ENCODE measurements around the gene COL23A1.
"Not testable (repeated sequence)": the region's sequence is repeated elsewhere in the genome, so short reads cannot be mapped to it uniquely, and the experiment has no call there.

Gene COL23A1

DNA sequence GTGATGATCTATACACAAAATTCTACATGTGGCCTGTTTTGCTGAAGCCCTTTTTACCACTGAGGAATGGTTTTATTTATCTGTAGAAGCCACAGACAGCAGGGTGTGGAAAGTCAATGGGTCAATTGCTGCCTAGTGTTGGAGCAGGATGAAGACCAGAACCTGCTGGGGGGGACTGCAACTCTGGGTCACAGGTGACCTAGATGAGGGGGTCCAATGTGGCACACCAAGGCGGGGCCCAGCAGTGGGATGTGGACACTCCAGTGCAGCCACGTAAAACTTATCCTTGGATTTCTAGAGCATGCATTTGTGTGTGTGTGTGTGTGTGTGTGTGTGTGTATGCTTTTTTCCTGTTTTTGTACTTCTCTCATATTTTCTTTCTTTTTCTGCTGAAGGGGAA is 210.1 kb downstream of the COL23A1 start:
- Mint-ChIP-seq H3K27ac (no peak overlapping the region), H3K36me3 (no peaks in the 10 kb centered on the region), H3K4me1 (ENCODE audit: low read depth) (no peaks in the 10 kb centered on the region), H3K4me3 (no peak overlapping the region), H3K27me3 (no peaks in the 10 kb centered on the region), H3K9me3 (ENCODE audit: low read depth) (no peaks in the 10 kb centered on the region)

DNA sequence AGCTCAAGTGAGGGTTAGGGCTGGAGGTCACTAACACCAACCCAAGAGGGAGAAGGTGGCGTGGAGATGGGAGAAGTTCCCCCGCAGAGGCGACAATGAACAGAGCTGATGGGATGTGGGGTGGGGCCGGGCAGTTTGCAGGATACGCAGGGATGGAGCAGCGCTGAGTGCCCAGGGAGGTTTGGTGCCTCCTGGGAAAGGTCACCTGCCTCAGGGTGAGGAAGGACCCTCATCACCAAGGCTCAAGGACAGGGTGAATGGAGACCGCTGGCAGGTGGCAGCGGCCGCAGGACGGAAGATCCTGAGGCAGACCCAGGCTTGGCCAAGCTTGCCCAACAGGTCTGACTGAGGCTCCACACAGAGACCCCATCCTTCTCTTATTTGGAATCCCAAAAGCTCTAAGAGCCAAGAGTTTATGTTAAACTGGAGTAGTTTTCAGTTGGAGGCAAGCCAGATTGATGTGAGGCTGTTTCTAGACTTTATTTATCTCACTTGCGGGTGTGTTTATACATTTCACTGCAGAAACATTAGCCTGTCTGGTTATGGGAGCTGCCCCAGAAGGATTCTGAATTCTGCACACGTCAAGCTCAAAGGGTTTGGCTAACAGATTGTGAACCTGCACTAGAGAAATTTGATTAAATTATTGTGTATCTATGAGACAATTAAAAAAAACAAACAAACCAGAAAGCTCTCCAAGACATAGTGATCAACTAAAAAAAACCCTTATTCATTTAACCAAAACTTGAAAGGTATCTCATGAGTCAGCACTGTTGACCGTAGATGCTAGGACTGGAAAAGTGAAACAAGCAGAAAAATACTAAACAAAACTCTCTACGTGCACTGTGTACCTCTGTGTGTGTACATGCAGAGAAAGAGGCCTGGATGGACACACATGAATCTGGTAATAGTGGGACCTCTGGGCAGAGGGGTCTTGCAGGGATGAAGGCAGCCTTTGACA is 211.4 kb downstream of the COL23A1 start:
- Mint-ChIP-seq H3K4me1 (ENCODE audit: low read depth) (no peaks in the 10 kb centered on the region), H3K27ac (no peak overlapping the region), H3K27me3 (no peaks in the 10 kb centered on the region), H3K36me3 (no peaks in the 10 kb centered on the region), H3K9me3 (ENCODE audit: low read depth) (no peaks in the 10 kb centered on the region), H3K4me3 (no peak overlapping the region)

DNA sequence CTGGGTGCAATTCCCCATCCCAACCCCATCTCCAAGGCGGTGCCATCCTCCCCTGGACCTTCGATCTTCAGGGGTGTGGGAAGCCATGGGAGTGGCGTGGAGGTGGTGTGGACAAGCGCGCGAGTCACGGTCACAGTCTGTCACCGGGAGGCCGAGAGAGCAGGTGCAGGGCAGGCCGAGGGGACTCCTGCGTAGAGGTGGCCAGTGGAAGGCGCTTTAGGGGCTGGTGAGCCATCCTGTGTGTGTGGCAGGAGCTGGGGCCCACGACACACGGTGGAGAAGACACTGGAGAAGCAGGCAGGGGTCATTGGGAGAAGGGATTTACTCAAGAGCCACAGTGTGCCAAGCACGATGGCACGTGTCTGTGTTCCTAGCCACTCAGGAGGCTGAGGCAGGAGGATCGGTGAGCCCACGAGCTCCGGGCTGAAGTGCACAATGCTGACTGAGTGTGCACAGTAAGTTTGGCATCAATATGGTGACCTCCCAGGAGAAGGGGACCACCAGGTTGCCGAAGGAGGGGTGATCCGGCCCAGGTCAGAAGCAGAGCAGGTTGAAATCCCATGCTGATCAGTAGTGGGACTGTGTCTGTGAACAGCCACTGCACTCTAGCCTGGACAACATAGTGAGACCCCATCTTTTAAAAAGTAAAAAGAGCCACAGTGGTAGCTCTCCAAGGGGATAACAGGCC is 212.5 kb downstream of the COL23A1 start:
- H3K27ac Mint-ChIP-seq, result no peak overlapping the region
- H3K36me3 Mint-ChIP-seq, result no peaks in the 10 kb centered on the region
- H3K4me1 Mint-ChIP-seq (ENCODE audit: low read depth), result no peaks in the 10 kb centered on the region
- H3K4me3 Mint-ChIP-seq, result no peak overlapping the region
- no peaks in the 10 kb centered on the region for H3K9me3 Mint-ChIP-seq (ENCODE audit: low read depth)
- no peaks in the 10 kb centered on the region for H3K27me3 Mint-ChIP-seq

DNA sequence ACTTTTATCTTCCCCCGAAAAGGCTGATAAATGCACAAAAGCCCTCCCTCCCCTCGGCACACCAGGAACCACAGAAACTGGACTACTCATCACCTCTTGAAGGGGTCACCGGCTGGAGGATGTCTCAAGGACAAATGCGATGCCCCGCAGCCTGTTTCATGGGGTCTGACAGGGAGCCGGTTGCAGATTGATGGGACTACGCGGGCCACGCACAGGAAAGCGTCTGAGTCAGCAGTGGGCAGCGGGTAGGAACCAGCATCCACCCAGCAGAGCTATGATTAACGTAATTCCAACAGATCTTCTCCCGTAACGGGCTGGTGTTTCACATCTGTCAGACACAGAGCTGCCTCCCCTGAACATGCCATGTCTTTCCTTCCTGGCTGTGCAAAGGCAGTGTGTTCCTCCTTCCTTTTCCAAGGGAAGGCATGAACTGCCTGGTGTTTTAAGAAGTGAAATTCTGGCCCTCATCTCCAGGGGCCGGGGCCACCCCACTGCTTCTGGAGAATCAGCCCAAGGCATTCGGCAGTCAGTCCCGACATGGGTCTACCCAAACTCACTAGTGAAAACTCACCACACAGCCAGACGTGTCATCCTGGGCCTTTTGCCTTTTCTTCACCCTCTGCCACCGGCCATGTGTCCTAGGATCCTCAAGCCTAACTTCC is 213.1 kb downstream of the COL23A1 start:
- no peaks in the 10 kb centered on the region for H3K4me1 Mint-ChIP-seq (ENCODE audit: low read depth)
- H3K36me3 Mint-ChIP-seq, result no peaks in the 10 kb centered on the region
- no peak overlapping the region for H3K4me3 Mint-ChIP-seq
- no peak overlapping the region for H3K27ac Mint-ChIP-seq
- no peaks in the 10 kb centered on the region for H3K9me3 Mint-ChIP-seq (ENCODE audit: low read depth)
- H3K27me3 Mint-ChIP-seq, result no peaks in the 10 kb centered on the region

DNA sequence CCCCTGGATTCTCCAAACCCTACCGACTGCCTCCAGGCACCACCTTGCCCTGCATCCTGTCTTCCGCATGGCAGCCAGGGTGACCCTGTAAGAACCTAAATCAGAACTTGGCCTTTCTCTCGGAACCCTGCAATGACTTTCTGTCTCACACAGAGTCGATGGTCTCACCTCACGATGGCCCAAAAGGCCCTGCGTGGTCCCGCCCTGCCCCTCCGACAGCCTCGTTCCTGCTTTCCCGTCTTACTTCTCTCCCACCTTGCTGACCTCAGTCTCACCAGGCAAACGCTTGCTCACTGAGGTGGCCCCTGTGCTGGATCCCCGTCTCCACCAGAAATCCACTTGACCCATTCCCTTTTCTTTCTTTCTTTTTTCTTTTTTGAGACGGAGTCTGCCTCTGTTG is 214.8 kb downstream of the COL23A1 start:
- Mint-ChIP-seq H3K27ac (no peak overlapping the region), H3K4me1 (ENCODE audit: low read depth) (no peaks in the 10 kb centered on the region), H3K27me3 (no peaks in the 10 kb centered on the region), H3K36me3 (no peaks in the 10 kb centered on the region), H3K4me3 (no peak overlapping the region), H3K9me3 (ENCODE audit: low read depth) (no peaks in the 10 kb centered on the region)

DNA sequence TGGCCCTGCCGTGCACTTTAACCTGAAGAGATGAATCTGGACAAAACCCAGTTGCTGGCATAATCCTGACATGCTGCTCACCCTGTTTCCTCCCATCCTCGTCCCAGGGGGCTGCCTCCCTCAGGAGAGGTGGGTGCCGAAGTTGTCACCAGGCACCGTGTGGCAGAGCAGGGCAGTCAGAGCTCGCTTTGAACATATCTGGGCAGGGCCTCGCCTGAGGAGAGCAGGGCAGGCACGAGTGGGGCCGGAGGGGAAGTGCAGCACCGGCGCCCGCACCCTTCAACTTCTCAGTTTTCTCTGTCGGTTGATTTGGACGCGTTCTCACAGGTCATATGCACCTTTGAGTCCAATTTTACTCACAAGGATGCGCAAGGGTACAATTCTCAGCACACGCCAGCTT is 216.5 kb downstream of the COL23A1 start:
- Mint-ChIP-seq H3K27ac (no peak overlapping the region), H3K4me3 (no peak overlapping the region), H3K9me3 (ENCODE audit: low read depth) (peaks cover 3% of the 10 kb centered on the region), H3K36me3 (no peaks in the 10 kb centered on the region), H3K27me3 (no peaks in the 10 kb centered on the region), H3K4me1 (ENCODE audit: low read depth) (no peaks in the 10 kb centered on the region)

DNA sequence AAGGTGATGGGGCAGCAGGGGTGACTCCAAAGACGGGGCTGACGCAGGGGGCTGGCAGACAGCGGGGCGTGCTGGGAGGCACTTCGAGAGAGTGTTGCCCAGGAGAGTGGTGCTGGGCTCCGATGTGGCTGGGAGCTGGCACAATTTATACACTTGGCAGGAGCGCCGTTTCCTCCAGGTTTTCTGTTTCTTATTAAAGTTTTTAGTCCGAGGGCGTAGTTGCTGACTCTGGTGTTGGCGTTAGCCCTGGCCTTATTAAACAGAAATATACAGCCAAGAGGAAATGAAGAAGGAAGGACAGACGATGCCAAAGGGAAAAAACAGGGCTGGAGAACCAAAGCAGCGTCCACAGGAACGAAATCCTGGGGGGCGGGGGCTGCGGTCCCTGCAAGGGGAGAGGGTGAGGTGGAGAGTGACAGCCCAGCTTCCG is 218.0 kb downstream of the COL23A1 start:
- H3K4me1 Mint-ChIP-seq (ENCODE audit: low read depth), result no peaks in the 10 kb centered on the region
- no peak overlapping the region for H3K4me3 Mint-ChIP-seq
- no peaks in the 10 kb centered on the region for H3K36me3 Mint-ChIP-seq
- H3K27me3 Mint-ChIP-seq, result no peaks in the 10 kb centered on the region
- H3K27ac Mint-ChIP-seq, result no peak overlapping the region
- peaks cover 3% of the 10 kb centered on the region for H3K9me3 Mint-ChIP-seq (ENCODE audit: low read depth)

DNA sequence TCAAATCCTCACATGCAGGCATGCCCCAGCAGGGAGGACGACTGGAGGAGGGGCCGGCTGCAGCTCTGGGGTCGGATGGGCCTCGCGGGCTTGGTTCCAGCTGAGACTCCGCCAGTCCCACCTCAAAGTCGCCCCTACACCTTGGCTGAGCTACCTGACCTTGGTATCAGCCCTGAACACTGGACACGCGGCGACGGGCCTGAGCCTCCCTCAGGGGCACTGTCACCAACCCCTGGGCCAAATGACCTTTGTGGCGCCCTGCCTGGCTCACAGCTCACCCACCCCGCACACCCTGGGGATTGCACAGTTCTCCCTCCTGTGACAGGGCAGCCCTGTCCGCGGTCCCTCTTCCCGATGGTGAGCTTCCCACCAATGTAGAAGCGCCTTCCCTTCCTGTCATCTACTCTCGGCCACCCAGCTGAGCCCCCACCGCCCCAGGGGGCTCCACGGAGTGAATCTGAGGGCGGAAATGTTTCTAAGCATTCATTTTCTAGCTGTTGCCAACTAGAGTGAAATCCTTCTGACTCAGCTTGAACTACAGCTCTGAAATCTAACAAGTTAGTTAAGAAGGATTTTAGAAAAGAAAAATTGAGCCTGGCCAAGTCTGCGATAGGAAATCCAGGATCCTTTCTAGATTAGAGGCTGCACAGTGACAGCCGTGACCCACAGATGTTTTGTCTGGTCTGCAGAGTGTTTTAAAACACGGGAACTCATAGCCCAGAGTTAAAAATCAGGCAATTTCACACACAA is 218.7 kb downstream of the COL23A1 start:
- no peak overlapping the region for H3K27ac Mint-ChIP-seq
- no peaks in the 10 kb centered on the region for H3K36me3 Mint-ChIP-seq
- no peaks in the 10 kb centered on the region for H3K27me3 Mint-ChIP-seq
- no peaks in the 10 kb centered on the region for H3K4me1 Mint-ChIP-seq (ENCODE audit: low read depth)
- peaks cover 3% of the 10 kb centered on the region for H3K9me3 Mint-ChIP-seq (ENCODE audit: low read depth)
- no peak overlapping the region for H3K4me3 Mint-ChIP-seq

DNA sequence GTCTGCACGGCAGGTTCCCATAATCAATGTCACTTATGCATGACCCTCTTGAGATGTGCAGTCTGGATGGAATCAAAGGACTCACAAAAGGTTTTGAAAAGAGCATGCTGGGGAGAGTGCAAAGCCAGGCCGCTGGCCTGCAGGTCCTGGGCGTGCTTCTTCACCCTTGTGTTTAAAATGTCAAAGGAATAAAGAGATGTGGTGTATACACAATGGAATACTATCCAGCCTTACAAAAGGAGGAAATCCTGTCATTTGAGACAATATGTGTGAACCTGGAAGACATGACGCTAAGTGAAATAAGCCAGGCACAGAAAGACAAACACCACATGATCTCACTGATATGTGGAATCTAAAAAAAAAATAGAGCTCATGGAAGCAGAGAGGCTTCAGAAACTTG is 220.1 kb downstream of the COL23A1 start:
- Mint-ChIP-seq H3K9me3 (ENCODE audit: low read depth) (peaks cover 3% of the 10 kb centered on the region), H3K36me3 (no peaks in the 10 kb centered on the region), H3K27me3 (no peaks in the 10 kb centered on the region), H3K4me1 (ENCODE audit: low read depth) (no peaks in the 10 kb centered on the region), H3K27ac (no peak overlapping the region), H3K4me3 (no peak overlapping the region)

DNA sequence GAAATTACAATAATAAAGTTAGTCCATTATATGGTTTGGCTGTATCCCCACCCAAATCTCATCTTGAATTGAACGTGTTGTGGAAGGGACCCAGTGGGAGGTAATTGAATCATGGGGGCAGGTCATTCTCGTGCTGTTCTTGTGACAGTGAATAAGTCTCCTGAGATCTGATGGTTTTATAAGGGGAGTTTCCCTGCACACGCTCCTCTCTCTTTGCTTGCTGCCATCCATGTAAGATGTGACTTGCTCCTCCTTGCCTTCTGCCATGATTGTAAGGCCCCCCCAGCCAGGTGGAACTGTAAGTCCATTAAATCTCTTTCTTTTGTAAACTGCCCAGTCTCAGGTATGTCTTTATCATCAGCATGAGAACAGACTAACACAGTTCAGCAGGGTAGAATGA is 220.7 kb downstream of the COL23A1 start:
- not testable (repeated sequence) for H3K27ac Mint-ChIP-seq; H3K4me1 Mint-ChIP-seq (ENCODE audit: low read depth); H3K4me3 Mint-ChIP-seq; H3K9me3 Mint-ChIP-seq (ENCODE audit: low read depth); H3K27me3 Mint-ChIP-seq; H3K36me3 Mint-ChIP-seq

DNA sequence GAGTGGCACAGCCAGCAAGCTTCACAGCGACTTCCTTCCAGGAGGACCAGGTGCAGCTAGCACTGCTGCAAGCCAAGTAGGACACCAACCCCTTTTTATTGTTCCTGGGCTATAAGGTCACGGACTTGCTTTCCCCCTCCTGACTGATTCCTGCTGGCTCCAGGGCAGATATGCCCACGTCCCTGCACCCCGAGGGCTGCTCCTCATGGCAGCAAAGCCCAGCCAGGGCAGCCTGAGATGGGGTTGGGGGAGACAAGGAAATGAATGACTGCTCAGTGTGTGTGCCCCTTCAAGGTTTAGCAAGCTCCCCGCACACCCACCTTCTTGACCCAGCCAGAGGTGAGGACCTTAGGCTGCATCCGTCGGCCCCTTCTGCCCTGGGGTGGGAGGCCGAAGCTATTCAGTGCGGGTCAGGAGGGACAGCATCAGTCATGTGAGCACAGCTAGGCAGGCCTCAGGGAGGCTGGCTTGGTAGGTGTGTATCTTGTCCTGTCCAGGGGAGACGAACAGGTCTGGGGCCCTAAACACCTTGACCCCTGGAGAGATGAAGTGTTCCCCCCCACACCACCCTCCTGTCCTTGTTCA is 221.4 kb downstream of the COL23A1 start:
- H3K36me3 Mint-ChIP-seq, result no peaks in the 10 kb centered on the region
- H3K27me3 Mint-ChIP-seq, result no peaks in the 10 kb centered on the region
- H3K4me1 Mint-ChIP-seq (ENCODE audit: low read depth), result no peaks in the 10 kb centered on the region
- no peak overlapping the region for H3K4me3 Mint-ChIP-seq
- H3K27ac Mint-ChIP-seq, result no peak overlapping the region
- peaks cover 3% of the 10 kb centered on the region for H3K9me3 Mint-ChIP-seq (ENCODE audit: low read depth)

DNA sequence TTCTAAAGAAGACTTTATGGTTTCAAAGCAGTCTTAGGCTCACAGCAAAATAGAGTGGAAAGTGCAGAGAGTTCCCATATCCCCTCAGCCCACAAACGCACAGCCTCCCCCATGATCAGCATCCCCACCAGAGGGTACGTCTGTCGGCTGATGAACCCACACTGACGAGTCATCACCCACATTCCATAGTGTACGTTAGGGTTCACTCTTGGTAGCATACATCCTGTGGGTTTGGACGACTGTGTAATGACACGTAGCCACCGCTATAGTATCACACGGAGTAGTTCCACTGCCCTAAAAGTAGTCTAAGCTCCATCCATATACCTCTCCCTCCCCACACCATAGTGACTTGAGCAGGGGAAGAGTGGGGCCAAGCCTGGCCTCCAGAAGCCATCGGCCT is 221.9 kb downstream of the COL23A1 start:
- Mint-ChIP-seq H3K27ac (no peak overlapping the region), H3K36me3 (no peaks in the 10 kb centered on the region), H3K27me3 (no peaks in the 10 kb centered on the region), H3K4me3 (no peak overlapping the region), H3K9me3 (ENCODE audit: low read depth) (peaks cover 3% of the 10 kb centered on the region), H3K4me1 (ENCODE audit: low read depth) (no peaks in the 10 kb centered on the region)

DNA sequence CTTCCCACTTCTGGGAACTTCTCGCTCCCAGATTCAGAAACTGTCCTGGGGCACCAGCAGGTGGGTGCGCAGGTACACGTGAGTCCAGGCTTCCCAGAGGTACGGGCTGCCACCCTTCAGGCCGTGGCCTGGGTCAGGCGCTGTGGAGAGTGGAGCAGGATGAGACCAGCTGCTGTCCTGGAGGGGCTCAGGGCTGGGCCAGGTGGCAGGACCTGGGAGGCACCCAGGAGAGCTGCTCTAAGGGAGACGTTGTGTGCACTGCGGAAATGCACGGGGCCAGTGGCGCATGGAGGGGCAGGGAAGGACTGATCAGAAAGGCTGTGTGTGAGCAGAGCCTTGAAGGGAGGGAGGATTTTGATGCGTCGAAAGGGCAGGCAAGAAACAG is 222.5 kb downstream of the COL23A1 start:
- no peaks in the 10 kb centered on the region for H3K36me3 Mint-ChIP-seq
- H3K4me3 Mint-ChIP-seq, result no peak overlapping the region
- H3K27ac Mint-ChIP-seq, result no peak overlapping the region
- H3K9me3 Mint-ChIP-seq (ENCODE audit: low read depth), result peaks cover 3% of the 10 kb centered on the region
- no peaks in the 10 kb centered on the region for H3K4me1 Mint-ChIP-seq (ENCODE audit: low read depth)
- no peaks in the 10 kb centered on the region for H3K27me3 Mint-ChIP-seq

DNA sequence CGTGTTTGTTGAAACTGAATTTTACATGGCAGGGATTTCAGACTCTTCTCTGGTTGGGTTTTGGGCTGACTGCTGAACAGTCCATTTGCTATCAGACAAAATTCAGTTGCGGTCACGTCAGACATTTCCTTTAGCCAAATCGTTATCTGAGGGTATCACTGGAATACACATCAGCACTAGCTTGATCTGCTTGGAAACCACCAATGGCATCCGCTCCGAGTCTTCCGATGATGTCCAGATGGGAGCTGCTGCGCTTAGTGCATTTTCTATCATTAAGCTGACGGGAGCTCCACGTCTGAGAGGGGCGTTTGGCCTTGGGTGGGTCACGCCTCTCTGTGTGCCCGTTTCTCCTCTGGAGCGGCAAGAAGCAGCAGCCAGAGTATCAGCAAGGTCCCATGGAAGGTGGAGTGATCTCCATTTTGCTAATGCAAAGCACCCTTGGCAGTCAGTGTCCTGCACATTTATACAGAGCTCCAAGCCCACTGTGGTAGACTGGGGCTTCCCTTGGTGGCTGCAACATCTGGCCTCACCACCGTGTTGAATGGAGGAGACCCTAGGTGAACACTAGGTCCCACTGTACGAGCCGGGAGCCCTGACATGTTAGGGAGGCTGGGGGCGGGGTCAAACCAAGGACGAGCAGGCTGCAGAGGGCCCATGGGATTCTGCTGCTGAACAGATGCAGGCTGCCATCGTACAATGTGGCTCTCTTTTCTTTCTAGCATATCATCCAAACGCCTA is 223.0 kb downstream of the COL23A1 start:
- no peaks in the 10 kb centered on the region for H3K4me1 Mint-ChIP-seq (ENCODE audit: low read depth)
- no peaks in the 10 kb centered on the region for H3K36me3 Mint-ChIP-seq
- no peaks in the 10 kb centered on the region for H3K27me3 Mint-ChIP-seq
- H3K9me3 Mint-ChIP-seq (ENCODE audit: low read depth), result peaks cover 3% of the 10 kb centered on the region
- no peak overlapping the region for H3K4me3 Mint-ChIP-seq
- no peak overlapping the region for H3K27ac Mint-ChIP-seq

All from activated naive CD8-positive, alpha-beta T cell (primary cell).